Right lobe of liver (tissue), 4 donors: ENCODE results near the gene CSK.

Experiments used
- CTCF ChIP-seq, 4 donors: fragments of 200-600 bp in 3 of 4; fragments of 450-650 bp in 1 of 4; IDR thresholded peaks; one replicate each; pipeline versions ENCODE4 v1.5.1 to v1.8.0; 2016 to 2022; ENCODE audit warnings: antibody characterized with exemption in 4 of 4, mild to moderate bottlenecking in 2 of 4
- POLR2A ChIP-seq: fragments of 450-650 bp; IDR thresholded peaks from one replicate; pipeline ENCODE4 v1.6.1; 2017; ENCODE audit warnings: antibody characterized with exemption, mild to moderate bottlenecking
- donor health status: DM: no; HTN: no; CAD: no.
- donor health status: DM: no; HTN: no; CAD: no.
- donor health status: DM: no; HTN: yes; CAD: no.

DNA sequence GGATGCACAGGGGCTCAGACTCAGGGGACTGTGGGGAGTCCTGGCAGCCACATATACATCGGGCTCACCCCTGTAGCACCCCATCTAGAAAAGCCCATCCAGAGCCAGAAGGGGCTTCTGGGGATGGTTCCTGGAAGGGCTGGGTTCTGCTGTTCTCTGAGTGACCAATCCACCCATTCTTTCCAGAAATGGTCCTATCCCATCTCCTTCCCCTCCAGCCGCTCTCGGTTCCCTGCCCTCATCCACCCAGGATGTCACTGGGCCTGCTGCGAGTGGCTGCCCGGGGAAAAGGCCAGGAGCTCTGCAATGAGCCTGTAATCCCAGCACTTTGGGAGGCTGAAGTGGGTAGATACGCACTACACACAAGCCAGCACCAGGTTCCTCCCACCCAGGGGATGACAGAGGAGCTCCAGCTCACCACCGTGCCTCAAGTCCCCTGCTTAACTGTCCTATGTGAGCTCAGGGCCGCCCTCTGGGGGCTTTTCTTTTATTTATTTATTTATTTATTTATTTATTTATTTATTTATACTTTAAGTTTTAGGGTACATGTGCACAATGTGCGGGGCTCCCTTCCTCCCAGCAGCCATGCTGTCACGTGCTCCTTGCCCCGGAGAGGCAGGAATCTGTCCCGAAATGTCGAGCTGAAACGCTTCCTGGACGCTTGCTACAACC lies 13.6 kb upstream of the CSK start:
- TF ChIP-seq CTCF (IDR thresholded peaks at IDR 0.05): no peak
- no peak for TF ChIP-seq POLR2A
